Measurements from ENCODE around the gene SMAD3. TPM values are rescaled to one million over a fixed set of nuclear protein-coding genes. Genes with fewer than 3 reads are reported as not detected.

Gene SMAD3
- total and polyA plus RNA-seq, 2 donors (not counting 1 experiment from before 2014, with no cell fraction given), result 55.9 to 163 TPM

- CTCF ChIA-PET, result interaction anchor here (1.5 kb wide), 1 partner anchor 192 kb away, joined by 3 read pairs; no protein-coding TSS in a partner anchor
- H3K9ac ChIP-seq (ENCODE audit: low read length), result no peak overlapping the region
- POLR2A ChIA-PET, result no interaction called here
- H2AFZ ChIP-seq (ENCODE audit: insufficient read depth, low read depth, low read length, poor library complexity, severe bottlenecking), result no peak overlapping the region
- H3K27me3 ChIP-seq (replicated peaks in 1 of 4; ENCODE audit: control extremely low read depth in 1 of 4, control insufficient read depth in 3 of 4, insufficient read depth in 4 of 4, low read length in 3 of 4), result no peaks in the 10 kb centered on the region
- H3K4me2 ChIP-seq (replicated peaks; ENCODE audit: low read depth, low read length, poor library complexity, severe bottlenecking), result peak overlapping the region; percentile 39
- peak overlapping the region in 1 of 2 donors; percentile 21 for H3K27ac ChIP-seq (ENCODE audit: low read length in 2 of 2)
- H4K20me1 ChIP-seq (ENCODE audit: control insufficient read depth, insufficient read depth, low read length, poor library complexity, severe bottlenecking), result peaks cover 95% of the 10 kb centered on the region
- peak overlapping the region; percentile 62 for H3K27ac Mint-ChIP-seq
- H3K79me2 ChIP-seq (ENCODE audit: control insufficient read depth, insufficient read depth, low read length), result peaks cover 100% of the 10 kb centered on the region
- WGBS (ENCODE audit: insufficient coverage), result no CpG with 5 or more reads among the region's 17 CpGs
- no peak overlapping the region for H3K4me3 ChIP-seq (ENCODE audit: control extremely low read depth in 1 of 5, extremely low read depth in 1 of 5, insufficient read depth in 1 of 5, low read depth in 2 of 5, low read length in 4 of 5)
- H3K4me1 Mint-ChIP-seq, result peaks cover 94% of the 10 kb centered on the region
- DNase-seq (no peak), ATAC-seq (ENCODE audit: low read depth) (no peak)
- peaks cover 79 to 84% of the 10 kb centered on the region in 2 donors for H3K4me1 ChIP-seq (ENCODE audit: control insufficient read depth in 2 of 2, insufficient read depth in 2 of 2, low read length in 2 of 2)
- peaks cover 0 to 7% of the 10 kb centered on the region in 2 experiments for H3K36me3 ChIP-seq (replicated peaks in 1 of 2; ENCODE audit: control extremely low read depth in 1 of 2, control insufficient read depth in 1 of 2, extremely low read depth in 1 of 2, insufficient read depth in 2 of 2, low read length in 1 of 2)
- no peak for TF ChIP-seq EZH2 (IDR thresholded peaks at IDR 0.05; ENCODE audit: borderline replicate concordance, insufficient read depth, low read depth, low read length, poor library complexity, severe bottlenecking)
- TF ChIP-seq CTCF (IDR thresholded peaks at IDR 0.05), result no peak
- no peaks in the 10 kb centered on the region for H3K9me3 Mint-ChIP-seq (ENCODE audit: insufficient read depth)
- intact Hi-C loops (cut with micrococcal nuclease), result no loop called here
- no peaks in the 10 kb centered on the region for H3K9me3 ChIP-seq (ENCODE audit: control extremely low read depth in 1 of 3, control insufficient read depth in 2 of 3, insufficient read depth in 1 of 3, low read length in 2 of 3)
- H3K27me3 Mint-ChIP-seq, result no peaks in the 10 kb centered on the region
- H3K4me3 Mint-ChIP-seq, result peak overlapping the region; percentile 18
These were observed 72.8 kb downstream of the SMAD3 start for GRCh38 chr15:67137951-67138848.
